Measurements from ENCODE around the gene NAIF1.
"Not testable (repeated sequence)": the region's sequence is repeated elsewhere in the genome, so short reads cannot be mapped to it uniquely, and the experiment has no call there.

The NAIF1 gene

GRCh38 chr9:128026773-128027541 lies 40.2 kb downstream of the NAIF1 start:
- DNase-seq (ENCODE audit: low read depth in 2 of 2): no peak

- DNase-seq (ENCODE audit: low read depth in 2 of 2): peak; percentile 43 to 63
Observed at GRCh38 chr9:128026255-128026772, 40.8 kb downstream of the NAIF1 start.

GRCh38 chr9:128025736-128026135 lies 41.4 kb downstream of the NAIF1 start:
- no peak for DNase-seq (ENCODE audit: low read depth in 2 of 2)

- no peak for DNase-seq (ENCODE audit: low read depth in 2 of 2)
Observed at GRCh38 chr9:128024761-128025308, 42.3 kb downstream of the NAIF1 start.

- not testable (repeated sequence) for DNase-seq (ENCODE audit: low read depth in 2 of 2)
Observed at GRCh38 chr9:128023671-128024070, 43.4 kb downstream of the NAIF1 start.

- no peak for DNase-seq (ENCODE audit: low read depth in 2 of 2)
Observed at GRCh38 chr9:128022886-128023285, 44.2 kb downstream of the NAIF1 start.

- DNase-seq (ENCODE audit: low read depth in 2 of 2): no peak
Observed at GRCh38 chr9:128021098-128021497, 46.0 kb downstream of the NAIF1 start.

GRCh38 chr9:128020692-128021091 lies 46.4 kb downstream of the NAIF1 start:
- DNase-seq (ENCODE audit: low read depth in 2 of 2): no peak

- no peak for DNase-seq (ENCODE audit: low read depth in 2 of 2)
Observed at GRCh38 chr9:128015696-128016095, 51.4 kb downstream of the NAIF1 start.

Measured in stimulated activated CD8-positive, alpha-beta memory T cell treated with anti-CD3 and anti-CD28 coated beads, Interleukin-2, amount 100 ng/mL, for 1 hour (primary cell).